HG02798 (cell line): ENCODE measurements around the gene MEIOSIN.
"Not testable (repeated sequence)": the region's sequence is repeated elsewhere in the genome, so short reads cannot be mapped to it uniquely, and the experiment has no call there.

ENCODE experiments used
- ATAC-seq: cut with Tn5 transposase; IDR thresholded peaks from one replicate; pipeline ENCODE4 v1.9.1; 2021; ENCODE audit warnings: mild to moderate bottlenecking; ENCODE audit not compliant: unreplicated experiment, poor library complexity

The MEIOSIN gene

DNA sequence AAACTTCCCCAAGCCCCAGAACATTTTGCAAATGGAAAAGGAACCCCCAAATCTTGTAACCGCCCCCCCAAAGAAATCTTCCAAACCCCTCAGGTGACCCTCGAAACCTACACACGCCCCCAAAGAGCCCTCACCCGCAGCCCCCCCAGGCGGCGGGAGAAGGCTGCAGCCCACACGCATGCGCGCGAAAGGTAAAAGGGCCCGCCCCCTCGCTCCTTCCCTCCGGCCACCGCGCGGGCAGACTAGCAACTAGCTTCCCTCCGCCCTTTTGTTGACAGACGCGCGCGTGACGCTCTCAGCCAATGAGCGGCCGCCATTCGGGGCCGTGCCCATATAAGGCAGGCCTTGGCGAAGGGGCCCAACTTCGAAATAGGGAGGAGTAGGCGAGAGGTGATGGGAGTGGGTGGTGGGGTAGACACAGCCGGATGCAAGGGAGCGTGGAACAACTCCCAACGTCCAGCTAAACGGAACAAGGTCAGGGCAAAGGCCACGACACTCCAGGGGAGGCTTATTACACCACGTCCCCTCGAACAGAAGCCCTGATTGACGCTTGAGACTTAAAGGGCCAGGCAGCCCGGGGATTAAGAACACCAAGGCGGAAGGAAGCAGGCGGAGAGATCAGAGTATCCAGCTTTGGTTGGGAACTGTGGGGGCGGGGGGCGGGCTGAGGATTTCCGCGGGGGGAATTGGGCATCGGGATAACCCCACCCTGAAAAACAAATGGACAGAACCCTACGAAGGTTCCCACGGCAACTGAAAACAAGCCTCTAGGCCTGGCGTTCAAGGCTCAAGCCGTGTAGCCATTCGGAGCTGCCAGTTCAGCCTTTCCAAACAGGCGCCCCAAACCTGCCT lies 15.9 kb upstream of the MEIOSIN start:
- ATAC-seq = peak; percentile 95

DNA sequence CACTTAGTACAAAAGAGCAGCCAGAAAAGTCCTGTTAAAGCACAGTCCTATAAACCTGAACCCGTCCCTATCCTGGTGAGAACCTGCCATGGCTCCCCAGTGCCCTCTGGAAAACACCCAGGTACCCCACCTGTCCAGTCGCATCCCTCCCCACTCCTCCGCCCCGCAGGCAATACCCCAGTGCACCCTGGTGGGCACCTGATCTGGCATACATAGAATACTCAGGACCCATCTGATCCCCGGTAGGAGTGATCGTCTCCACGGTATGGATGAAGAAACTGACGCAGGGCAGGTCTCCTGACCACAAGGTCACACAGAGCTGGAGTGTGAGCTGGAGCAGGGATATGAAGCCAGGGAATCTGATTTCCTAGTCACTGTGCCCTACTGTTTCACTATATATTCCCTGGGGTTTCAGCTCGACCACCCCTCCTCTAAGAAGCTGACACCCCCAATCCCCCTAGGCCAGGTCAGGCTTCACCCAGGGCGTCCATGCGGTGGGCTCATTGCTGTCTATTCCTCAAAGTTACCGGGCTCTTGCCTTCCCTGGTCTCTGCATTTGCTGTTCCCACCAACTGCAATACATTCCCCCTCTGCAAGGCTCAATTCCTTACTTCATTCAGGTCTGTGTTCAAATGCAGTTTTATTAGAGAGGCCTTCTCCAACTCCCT lies 15.1 kb upstream of the MEIOSIN start:
- ATAC-seq = no peak

DNA sequence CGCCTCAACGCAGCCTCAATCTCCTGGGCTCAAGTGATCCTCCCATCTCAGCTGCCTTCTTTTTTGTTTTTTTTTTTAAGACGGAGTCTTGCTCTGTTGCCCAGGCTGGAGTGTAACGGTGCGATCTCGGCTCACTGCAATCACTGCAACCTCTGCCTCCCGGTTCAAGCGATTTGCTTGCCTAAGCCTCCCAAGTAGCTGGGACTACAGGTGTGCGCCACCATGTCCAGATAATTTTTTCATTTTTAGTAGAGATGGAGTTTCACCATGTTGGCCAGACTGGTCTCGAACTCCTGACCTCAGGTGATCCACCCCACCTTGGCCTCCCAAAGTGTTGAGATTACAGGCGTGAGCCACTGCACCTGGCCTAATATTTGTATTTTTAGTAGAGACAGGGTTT lies 13.2 kb upstream of the MEIOSIN start:
- not testable (repeated sequence) for ATAC-seq

DNA sequence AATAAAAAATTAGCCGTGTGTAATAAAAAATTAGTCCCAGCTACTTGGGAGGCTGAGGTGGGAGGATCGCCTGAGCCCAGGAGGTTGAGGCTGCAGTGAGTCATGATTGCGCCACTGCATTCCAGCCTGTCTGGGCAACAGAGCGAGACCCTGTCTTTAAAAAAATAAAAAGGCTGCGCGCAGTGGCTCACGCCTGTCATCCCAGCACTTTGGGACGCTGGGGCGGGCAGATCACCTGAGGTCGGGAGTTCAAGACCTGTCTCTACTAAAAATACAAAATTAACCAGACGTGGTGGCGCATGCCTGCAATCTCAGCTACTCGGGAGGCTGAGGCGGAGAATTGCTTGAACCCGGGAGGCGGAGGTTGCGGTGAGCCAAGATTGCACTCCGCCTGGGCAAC lies 4.6 kb upstream of the MEIOSIN start:
- ATAC-seq = not testable (repeated sequence)

DNA sequence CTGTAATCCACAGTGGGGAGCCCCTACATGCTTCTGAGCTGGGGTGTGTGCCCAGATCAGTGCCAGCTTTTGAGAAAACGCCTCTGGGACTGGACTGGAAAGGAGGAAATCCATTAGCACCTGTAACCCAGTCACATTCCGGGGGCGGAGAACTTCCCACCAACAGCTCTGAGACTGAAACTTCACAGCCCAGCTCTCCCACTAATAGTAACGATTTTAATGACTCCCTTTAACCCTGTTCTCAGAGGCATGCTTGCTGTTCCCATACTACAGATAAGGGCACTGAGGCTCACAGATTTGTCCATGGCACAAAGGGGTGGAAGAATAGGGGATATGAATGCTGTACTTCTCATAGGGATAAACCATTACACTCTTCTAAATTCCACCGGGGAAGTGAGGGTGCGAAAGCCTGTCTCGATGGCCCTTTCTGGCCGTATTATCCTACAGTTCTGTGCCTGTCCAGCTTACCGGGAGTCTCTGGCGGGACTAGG lies 3.4 kb upstream of the MEIOSIN start:
- no peak for ATAC-seq

DNA sequence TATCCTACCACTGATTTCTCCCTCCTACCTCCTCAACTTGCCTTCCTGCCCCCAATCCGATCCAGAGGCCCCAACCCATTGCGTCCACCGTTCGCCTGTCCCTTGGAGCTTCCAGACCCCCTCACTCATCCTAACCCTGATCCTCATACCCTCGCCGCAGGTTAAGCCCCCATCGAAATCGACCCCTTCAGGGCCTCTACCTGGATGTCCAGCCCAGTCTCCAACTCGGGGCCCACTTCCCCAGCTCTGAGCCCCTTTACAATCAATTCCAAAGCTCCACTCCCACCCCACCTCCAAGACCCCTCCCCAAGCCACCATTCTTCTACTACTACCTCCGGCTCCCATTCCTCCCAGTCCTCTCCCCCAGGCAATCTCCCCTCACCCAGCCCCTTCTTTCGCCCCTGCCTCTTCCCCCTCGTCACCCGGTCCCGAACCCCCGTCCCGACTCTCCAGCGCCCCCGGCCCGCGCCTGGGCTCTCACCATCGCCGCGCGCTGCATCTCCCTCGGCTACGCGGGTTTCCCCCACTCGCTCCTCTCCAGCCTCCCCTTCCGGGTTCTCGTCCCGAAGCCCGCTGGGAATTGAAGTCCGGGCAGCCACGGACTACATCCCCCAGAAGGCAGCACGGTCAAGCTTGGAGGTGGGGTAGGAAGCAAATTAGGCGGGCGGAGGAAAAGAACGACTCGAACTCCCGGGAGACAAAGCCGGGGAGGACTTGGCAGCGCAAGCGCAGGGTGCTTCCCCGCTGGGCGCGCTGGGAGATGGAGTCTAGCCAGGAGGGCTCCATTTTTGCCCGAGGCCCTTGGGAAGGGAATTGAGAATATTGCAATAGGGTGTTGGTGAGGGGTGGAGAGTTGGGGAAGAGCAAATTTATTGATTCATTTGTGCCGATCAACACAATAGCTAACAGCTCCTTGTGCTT lies 2.6 kb upstream of the MEIOSIN start, which contains the start of gene FBXO46:
Gene FBXO46 (minus strand): TSS at position 529 of the 921 bp plus-strand sequence. CDS start 17,401 bp downstream, outside the sequence.
- peak; percentile 95 for ATAC-seq

DNA sequence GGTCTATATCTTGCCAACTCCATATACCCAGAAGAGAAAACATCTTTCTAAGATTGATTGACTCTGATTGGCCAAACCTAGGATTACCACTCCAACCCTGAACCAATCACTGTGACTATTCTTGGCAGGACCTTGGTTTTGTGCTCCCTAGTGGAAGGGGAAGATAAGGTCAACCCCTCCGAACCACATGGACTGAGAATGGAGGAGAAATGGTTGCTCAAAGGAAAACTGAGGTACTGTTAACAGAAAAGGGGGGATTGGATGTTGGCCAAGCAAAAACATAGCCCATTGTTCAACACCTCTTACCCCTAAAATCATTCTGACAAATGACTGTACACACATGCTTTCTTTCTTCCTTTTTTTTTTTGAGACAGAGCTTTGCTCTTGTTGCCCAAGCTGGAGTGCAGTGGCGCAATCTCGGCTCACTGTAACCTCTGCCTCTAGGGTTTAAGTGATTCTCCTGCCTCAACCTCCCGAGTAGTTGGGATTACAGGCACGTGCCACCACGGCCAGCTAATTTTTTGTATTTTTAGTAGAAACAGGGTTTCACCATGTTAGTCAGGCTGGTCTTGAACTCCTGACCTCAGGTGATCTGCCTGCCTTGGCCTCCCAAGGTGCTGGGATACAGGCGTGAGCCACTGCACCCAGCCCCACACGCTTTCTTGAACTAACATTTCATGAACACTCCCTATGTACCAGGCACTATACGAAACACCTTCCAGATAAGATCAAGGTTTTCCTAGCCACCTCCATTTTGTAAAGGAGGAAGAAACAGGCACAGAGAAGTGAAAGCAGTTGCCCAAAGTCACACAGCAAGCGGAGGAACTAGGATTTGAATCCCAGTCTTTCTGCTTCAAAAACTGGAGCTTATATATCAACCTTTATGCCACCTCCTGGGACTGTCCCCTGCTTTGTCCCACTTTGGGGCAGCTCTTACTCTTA lies 6.5 kb downstream of the MEIOSIN start:
- ATAC-seq = no peak

DNA sequence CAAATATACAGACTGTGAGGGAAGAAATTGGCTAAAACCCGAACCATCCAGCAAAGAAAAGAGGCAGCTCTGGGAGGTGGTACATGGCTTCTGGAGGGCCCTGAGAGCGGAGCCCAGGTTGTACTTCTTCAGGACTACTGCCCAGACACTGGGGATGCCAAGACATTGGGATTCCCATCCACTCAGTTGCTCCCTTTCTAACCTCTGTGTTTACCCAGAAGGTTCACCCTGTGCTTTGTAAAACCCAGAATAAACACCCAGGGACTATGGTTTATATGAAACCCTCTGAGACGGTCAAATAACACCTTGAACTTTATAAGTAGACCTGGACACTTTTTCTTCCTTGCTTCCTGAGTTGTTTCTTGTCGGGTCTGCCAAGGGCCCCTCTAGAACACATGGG lies 9.7 kb downstream of the MEIOSIN start:
- no peak for ATAC-seq

DNA sequence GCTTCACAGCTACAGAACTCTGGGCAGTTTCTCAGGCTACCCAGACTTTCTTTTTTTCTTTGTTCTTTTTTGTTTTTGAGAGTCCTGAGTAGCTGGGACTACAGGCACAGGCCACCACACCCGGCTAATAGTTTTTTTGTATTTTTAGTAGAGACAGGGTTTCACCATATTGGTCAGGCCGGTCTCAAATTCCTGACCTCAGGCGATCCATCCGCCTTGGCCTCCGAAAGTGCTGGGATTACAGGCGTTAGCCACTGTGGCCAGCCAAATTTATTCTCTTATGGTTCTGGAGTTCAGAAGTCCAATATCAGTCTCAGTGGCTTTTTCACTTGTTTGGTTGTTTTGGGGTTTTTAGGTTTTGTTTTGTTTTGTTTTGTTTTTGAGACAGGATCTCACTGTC lies 12.4 kb downstream of the MEIOSIN start:
- no peak for ATAC-seq

DNA sequence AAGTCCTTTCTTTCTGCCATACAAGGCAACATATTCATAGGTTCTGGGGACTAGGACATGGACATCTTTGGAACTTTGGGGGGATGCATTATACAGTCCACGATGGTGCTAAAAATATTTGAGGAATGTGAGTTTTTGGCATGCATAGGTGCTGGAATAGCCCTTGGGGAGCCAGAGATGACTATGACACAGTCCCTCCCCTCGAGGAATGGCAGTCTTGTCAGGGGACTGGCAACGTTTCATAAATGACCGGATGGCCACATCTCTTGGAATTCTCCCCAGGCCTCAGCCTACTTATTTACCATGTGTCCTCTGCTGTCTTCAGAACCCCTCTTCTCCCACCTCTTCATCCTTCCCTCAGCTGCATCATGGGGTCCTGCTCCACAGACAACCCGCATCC lies 13.6 kb downstream of the MEIOSIN start:
- no peak for ATAC-seq

DNA sequence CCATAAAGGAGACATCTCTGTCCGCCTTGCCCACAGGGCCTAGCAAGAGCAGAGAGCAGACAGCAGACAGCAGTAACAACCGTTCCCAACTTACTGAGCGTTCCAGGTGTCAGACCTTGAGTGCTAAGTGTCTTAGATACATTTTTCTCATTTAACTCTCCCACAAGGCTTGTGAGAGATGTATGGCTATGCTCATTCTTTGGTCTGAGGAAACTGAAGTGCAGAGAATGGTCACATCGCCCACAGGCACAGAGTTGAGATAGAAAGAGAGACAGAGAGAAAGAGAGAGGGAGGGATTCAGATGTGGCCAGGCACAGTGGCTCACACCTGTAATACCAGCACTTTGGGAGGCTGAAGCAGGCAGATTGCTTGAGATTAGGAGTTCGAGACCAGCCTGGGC lies 14.3 kb downstream of the MEIOSIN start:
- ATAC-seq = no peak

DNA sequence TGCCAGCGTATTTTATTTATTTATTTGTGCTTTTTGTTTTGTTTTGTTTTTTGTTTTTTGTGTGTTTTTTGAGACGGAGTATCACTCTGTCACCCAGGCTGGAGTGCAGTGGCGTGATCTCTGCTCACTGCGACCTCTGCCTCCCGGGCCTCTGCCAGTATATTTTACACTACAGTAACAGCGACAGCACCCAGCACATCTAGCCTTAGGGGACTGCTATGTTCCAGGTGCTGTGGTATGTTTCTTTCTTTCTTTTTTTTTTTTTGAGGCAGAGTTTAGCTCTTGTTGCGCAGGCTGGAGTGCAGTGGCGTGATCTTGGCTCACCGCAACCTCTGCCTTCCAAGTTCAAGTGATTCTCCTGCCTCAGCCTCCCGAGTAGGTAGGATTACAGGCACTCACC lies 18.2 kb downstream of the MEIOSIN start:
- ATAC-seq = not testable (repeated sequence)

DNA sequence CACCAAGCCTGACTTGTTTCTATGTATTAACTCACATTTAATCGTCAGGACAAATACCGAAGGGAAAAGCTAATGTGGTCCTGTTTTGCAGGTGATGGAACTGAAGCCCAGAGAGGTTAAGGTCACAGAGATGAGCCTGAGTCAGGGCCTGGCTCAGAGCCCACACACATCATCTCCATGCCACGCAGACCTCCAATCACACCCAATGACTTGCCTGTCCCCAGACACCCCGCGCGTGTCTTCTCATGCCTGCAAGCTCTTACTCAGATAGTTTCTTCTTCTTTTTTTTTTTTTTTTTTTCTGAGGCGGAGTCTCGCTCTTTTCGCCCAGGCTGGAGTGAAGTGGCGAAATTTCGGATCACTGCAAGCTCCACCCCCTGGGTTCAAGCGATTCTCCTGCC lies 19.4 kb downstream of the MEIOSIN start:
- no peak for ATAC-seq

DNA sequence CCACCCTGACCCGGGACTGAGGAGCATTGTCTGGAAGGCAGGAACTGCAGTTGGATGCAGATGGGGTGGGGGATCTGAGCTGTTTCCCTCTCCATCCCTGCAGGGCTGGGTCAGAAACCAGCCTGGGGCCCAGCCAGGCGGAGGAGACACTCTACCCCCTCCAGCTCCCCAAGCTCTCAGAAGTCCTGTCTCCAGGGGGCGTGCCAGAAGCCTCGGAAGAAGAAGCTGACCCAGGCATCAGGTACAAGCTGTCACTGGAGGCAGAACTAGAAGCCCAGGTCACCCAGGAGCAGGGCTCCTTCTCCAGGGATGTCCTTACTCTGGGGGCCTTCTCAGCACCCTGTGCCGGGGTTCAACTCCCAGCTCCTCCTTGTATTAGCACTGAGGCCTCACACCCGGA lies 20.3 kb downstream of the MEIOSIN start:
- ATAC-seq = no peak

DNA sequence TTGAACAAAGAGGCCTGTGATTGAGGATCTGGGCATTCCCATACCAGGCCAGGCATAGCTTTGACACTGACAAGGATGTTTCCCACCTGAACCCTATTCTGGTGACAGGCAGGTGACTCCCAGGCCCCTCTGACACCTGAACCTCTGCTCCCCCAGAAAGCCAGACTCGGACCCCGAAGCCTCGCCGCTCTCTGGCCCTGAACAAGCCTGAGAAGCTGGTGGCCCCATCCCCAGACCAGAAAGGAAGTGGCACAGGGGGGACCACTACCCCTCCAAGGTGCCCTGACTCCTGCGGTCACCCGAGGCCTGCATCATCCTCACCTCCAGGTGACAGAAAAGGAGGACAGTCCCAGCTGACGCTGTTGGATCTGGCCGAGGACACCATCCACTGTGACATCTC lies 21.1 kb downstream of the MEIOSIN start:
- no peak for ATAC-seq

DNA sequence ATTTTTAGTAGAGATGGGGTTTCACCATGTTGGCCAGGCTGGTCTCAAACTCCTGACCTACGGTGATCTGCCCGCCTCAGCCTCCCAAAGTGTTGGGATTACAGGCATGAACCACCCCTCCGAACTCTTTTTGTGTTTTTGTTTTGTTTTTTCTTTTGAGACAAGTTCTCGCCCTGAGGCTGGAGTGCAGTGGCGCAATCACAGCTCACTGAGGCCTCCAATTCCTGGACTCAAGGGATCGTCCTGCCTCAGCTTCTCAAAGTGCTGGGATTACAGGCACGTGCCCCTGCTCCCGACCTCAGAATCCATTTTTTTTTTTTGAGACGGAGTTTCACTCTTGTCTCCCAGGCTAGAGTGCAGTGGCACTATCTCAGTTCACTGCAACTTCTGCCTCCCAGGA lies 24.5 kb downstream of the MEIOSIN start:
- no peak for ATAC-seq

DNA sequence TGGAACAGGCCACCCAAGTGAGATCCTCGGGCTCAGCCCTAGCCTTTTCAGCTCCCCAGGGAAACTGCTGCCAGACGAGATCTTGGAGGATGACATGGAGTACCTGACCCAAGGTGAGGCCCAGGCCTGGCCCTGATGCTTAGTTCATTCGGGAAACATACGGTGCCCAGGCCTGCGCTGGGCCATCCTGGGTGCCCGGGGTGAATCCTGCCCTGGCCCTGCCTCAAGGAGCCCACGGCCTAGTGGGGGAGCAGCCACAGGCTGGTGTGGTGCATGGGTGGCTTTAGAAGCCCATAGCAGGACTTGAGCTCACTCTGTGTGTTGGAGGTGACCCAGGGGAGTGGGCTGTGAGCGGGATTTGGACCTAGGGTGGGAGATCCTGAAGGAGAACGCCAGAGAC lies 25.7 kb downstream of the MEIOSIN start:
- ATAC-seq = no peak

DNA sequence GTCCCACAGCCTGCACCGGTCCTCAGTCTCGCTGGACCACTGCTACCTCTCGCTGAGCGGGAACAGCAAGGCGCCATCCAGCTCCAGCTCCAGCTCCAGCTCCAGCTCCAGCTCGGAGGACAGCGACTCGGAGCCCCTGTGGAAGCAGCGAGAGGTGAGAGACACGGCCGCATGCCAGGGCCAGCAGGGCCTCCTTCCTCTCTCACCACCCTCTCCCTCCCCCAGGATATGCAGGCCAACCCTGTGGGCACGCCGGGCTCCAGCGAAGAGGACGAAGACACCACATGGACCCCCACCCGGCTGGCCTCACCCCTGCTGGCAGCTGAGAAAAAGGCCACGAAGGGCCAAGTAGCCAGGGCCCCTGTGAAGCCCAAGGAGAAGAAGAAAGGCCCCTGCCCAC lies 28.5 kb downstream of the MEIOSIN start:
- ATAC-seq = no peak

DNA sequence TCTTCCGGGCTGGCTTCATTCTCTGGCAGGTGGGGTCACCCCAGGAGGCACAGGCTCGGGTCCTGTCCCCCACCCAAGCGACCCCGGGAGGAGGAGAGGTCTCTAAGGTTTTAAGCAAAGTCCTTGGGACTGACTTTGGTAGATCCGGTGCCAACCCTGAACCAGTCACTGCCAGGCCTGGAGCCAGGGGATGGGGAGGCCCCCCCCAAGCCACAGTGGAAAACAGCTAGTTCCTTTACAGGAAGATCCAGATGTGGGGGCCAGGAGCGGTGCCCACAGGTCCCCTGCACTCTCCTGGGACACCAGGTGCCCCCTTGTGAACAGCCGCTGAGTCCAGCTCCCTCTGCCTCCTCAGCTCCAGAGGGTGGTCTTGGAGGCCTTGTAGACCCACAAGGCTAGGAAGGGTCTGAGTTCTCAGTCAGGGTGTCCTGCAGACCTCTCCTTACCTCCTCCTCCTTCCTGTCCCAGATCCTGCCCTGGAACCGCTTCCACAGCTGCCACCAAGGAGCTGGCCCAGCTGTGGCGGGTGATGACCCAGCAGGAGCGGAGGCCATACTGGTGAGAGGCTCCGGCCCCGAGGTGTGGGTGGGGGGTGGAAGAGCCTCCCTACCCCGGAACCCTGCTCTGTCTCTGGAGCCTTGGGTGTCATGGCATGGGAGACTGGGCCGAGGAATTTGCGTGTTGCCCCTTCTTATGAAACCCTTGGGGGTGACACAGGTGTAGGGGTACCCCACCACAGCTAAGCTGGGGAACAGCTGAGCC lies 29.8 kb downstream of the MEIOSIN start:
- ATAC-seq = no peak
